A673 (cell line): ENCODE measurements around the gene PRMT7. TPM values are rescaled to one million over a fixed set of nuclear protein-coding genes. Genes with fewer than 3 reads are reported as not detected.
A peak's percentile ranks its signal among the peaks of the same experiment; 100 is the strongest.

ENCODE experiments used
- BruUV-seq: library from RNA; stranded (reverse); fragments of 400-500 nt; replicated peaks from 2 replicates; lab custom pipeline; 2021; lab: Mats Ljungman, UMichigan
- CTCF ChIA-PET: fragments of 300-600 bp; sonication (Branson Sonifier 250); formaldehyde crosslinking; loops from one replicate; lab custom pipeline; 2022; ENCODE audit warnings: antibody characterized with exemption; lab: Charles Lee
- POLR2A ChIA-PET: fragments of 300-600 bp; sonication (Branson Sonifier 250); formaldehyde crosslinking; loops from one replicate; lab custom pipeline; 2022; ENCODE audit warnings: antibody characterized with exemption; ENCODE audit not compliant: low non-redundant PET; lab: Charles Lee
- DNase-seq: peaks from one replicate; pipeline ENCODE4 v3.0.0-alpha.2; 2015; ENCODE audit warnings: low spot score
- H3K27ac ChIP-seq: fragments of 200-600 bp; sonication (generic); 2 replicates; pipeline ENCODE4 v1.5.1; 2016; ENCODE audit warnings: mixed run types, low read depth, mild to moderate bottlenecking, mixed read lengths, antibody characterized with exemption, low read length; ENCODE audit not compliant: poor library complexity, severe bottlenecking
- H3K27me3 ChIP-seq: fragments of 200-600 bp; sonication (generic); replicated peaks from 2 replicates; pipeline ENCODE4 v1.6.1; 2017; ENCODE audit warnings: mixed run types, low read depth, mild to moderate bottlenecking, mixed read lengths, antibody characterized with exemption, low read length; ENCODE audit not compliant: insufficient read depth, poor library complexity
- H3K36me3 ChIP-seq: fragments of 200-600 bp; sonication (generic); 2 replicates; pipeline ENCODE4 v1.6.1; 2016; ENCODE audit warnings: mixed run types, mild to moderate bottlenecking, mixed read lengths, antibody characterized with exemption, low read length; ENCODE audit not compliant: insufficient read depth, poor library complexity, severe bottlenecking
- H3K4me1 ChIP-seq: fragments of 200-600 bp; sonication (generic); 2 replicates; pipeline ENCODE4 v1.6.1; 2017; ENCODE audit warnings: mixed run types, mild to moderate bottlenecking, mixed read lengths, antibody characterized with exemption, low read length; ENCODE audit not compliant: insufficient read depth, poor library complexity, severe bottlenecking
- H3K4me3 ChIP-seq: fragments of 200-600 bp; sonication (generic); 2 replicates; pipeline ENCODE4 v1.5.1; 2016; ENCODE audit warnings: low read depth, mixed run types, mild to moderate bottlenecking, mixed read lengths, low read length; ENCODE audit not compliant: poor library complexity, severe bottlenecking
- H3K9me3 ChIP-seq: fragments of 200-600 bp; sonication (generic); 2 replicates; pipeline ENCODE4 v1.6.1; 2016; ENCODE audit warnings: mixed run types, low read depth, mild to moderate bottlenecking, mixed read lengths, antibody characterized with exemption, low read length; ENCODE audit not compliant: poor library complexity, severe bottlenecking
- EZH2 ChIP-seq: fragments of 200-600 bp; sonication (generic); IDR thresholded peaks from 2 replicates; pipeline ENCODE4 v1.6.1; 2017; ENCODE audit warnings: borderline replicate concordance, low read depth, mild to moderate bottlenecking, mixed read lengths, antibody characterized with exemption, low read length; ENCODE audit not compliant: poor library complexity, severe bottlenecking
- intact Hi-C: fragments of 100-400 bp; cut with micrococcal nuclease; formaldehyde crosslinking; loops from one replicate; pipeline ENCODE4 v1.10.0; 2022; ENCODE audit not compliant: unreplicated experiment
- total RNA-seq: library from RNA; stranded (reverse); gene quantifications from 2 replicates; pipeline ENCODE4 v1.2.3, GENCODE V29; 2021
- TF ChIP-seq, protein P1 (sequence below): fragments of 300-800, 200-600 bp; sonication (generic); conservative IDR thresholded peaks from 2 replicates; pipeline ENCODE4 v1.5.1; 2017; ENCODE audit warnings: low read depth, mild to moderate bottlenecking, antibody characterized with exemption, low read length, moderate library complexity, mixed read lengths

Gene PRMT7
- total RNA-seq, 1 experiment from 2014 or later, result 66.2 TPM

DNA sequence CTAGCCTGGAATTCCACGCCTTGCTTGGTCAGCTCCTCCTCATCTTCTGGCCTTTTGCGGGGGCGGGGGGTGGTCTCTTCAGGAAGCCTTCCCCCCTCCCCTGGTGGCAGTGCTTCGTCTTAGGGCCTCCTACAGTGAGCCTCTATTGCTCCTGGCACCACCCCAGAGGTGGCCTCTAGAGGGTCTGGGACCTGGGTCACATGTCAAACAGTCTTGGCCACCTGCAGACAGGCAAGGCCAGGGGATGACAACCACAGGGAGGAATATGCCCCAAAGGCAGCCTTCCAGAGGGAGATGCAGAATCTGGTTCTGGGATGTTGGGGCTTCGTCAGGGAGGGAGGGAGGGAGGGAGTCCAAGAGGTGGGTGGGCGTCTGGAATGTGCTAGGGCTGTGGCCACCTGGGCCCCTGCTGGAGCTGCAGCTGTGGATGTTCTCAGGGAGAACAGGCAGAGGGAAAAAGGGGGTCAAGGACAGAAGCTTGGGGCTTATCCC is 86.9 kb downstream of the PRMT7 start:
- BruUV-seq, result no TSS peak
- TF ChIP-seq, protein P1, sequence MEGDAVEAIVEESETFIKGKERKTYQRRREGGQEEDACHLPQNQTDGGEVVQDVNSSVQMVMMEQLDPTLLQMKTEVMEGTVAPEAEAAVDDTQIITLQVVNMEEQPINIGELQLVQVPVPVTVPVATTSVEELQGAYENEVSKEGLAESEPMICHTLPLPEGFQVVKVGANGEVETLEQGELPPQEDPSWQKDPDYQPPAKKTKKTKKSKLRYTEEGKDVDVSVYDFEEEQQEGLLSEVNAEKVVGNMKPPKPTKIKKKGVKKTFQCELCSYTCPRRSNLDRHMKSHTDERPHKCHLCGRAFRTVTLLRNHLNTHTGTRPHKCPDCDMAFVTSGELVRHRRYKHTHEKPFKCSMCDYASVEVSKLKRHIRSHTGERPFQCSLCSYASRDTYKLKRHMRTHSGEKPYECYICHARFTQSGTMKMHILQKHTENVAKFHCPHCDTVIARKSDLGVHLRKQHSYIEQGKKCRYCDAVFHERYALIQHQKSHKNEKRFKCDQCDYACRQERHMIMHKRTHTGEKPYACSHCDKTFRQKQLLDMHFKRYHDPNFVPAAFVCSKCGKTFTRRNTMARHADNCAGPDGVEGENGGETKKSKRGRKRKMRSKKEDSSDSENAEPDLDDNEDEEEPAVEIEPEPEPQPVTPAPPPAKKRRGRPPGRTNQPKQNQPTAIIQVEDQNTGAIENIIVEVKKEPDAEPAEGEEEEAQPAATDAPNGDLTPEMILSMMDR, result no peak
- no peak for TF ChIP-seq EZH2
- no peak for DNase-seq
- Histone ChIP-seq H3K27ac (no peak overlapping the region), H3K9me3 (no peaks in the 10 kb centered on the region), H3K36me3 (no peaks in the 10 kb centered on the region), H3K27me3 (no peaks in the 10 kb centered on the region), H3K4me1 (no peaks in the 10 kb centered on the region), H3K4me3 (no peak overlapping the region)
- intact Hi-C loops, result no loop called here
- POLR2A ChIA-PET, result no interaction called here
- CTCF ChIA-PET, result no interaction called here

DNA sequence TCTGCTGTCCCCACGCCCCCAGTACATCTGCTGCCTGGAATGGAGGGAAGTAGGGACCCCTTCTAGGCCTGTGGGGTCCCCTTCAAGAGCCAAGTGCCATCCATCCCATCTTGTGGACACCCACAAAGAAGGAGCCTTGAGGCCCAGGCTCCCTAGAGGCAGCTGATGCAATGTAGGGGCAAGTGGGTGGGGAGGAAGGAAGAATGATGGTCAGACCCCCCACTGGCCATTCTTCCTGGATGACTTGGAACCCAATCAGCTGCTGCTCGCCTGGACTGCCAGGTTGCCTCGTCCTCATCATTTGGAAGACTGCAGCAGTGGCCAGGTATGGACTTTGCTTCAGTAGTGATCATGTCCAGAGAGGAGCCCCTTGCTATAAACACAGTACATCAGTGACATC is 88.6 kb downstream of the PRMT7 start:
- BruUV-seq, result no TSS peak
- no peaks in the 10 kb centered on the region for H3K9me3 ChIP-seq
- no peaks in the 10 kb centered on the region for H3K4me1 ChIP-seq
- no peak overlapping the region for H3K27ac ChIP-seq
- no peaks in the 10 kb centered on the region for H3K36me3 ChIP-seq
- intact Hi-C loops, result no loop called here
- H3K27me3 ChIP-seq, result no peaks in the 10 kb centered on the region
- POLR2A ChIA-PET, result no interaction called here
- no peak overlapping the region for H3K4me3 ChIP-seq
- TF ChIP-seq, protein P1, result no peak
- TF ChIP-seq EZH2, result no peak
- DNase-seq, result peak; percentile 9
- CTCF ChIA-PET, result no interaction called here

DNA sequence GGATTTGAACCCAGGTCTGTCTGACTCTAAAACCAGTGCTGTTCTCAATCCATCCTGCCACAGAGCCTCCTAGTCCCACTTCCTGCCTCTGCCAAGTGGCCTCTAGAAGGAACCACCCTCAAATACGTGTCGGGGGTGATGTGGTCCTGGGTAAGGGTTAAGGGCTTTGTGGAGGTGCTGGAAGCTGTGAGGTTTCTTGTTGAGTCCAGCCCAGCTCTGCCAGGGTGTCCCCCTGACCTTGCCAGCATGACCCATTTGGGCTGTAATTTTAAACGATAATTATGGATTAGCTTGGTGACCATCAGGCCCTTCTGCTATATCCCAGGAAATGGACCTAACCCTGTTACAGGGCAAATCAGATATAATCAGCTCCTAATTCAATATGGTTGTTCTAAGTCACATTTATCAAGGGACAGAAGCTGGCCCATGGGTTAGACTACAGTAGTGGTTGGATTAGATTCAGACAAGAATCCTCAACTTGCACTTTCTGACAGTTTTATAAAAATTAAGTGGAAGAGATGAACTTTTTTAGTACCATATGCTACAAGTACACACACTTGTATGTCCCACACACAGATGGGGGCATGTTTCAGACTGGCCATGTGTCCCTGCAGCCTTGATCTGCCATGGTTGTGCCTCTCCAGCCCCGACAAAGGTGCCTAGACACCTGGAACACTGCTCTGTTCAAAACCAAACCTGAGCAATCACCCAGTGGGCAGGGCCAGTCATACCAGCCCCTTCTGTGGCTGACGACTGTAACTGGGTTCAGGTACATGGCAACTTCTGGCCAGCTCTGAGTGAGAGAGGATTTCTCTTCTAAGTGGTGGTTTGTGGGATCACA is 89.5 kb downstream of the PRMT7 start:
- no peaks in the 10 kb centered on the region for H3K4me1 ChIP-seq
- BruUV-seq, result no TSS peak
- H3K36me3 ChIP-seq, result no peaks in the 10 kb centered on the region
- TF ChIP-seq, protein P1, result no peak
- no peak for TF ChIP-seq EZH2
- H3K27me3 ChIP-seq, result no peaks in the 10 kb centered on the region
- CTCF ChIA-PET, result interaction anchor here (0.6 kb wide), 1 partner anchor 409 kb away, joined by 5 read pairs; no protein-coding TSS in a partner anchor
- no peak overlapping the region for H3K27ac ChIP-seq
- POLR2A ChIA-PET, result no interaction called here
- intact Hi-C loops, result no loop called here
- H3K9me3 ChIP-seq, result no peaks in the 10 kb centered on the region
- no peak for DNase-seq
- no peak overlapping the region for H3K4me3 ChIP-seq
